SU-DHL-6 (cell line): Measurements from ENCODE around the gene ASTN1.

Source experiments
- H2AFZ ChIP-seq: fragments of 200-600 bp; sonication (generic); 2 replicates; pipeline ENCODE4 v1.6.1; 2014; ENCODE audit warnings: low read depth, mild to moderate bottlenecking, moderate library complexity, mixed read lengths, antibody characterized with exemption, low read length; ENCODE audit not compliant: severe bottlenecking
- H3F3A ChIP-seq: fragments of 200-600 bp; shearing (Covaris generic); 2 replicates; pipeline ENCODE4 v1.6.0; 2016; ENCODE audit warnings: antibody characterized with exemption, mild to moderate bottlenecking; ENCODE audit not compliant: insufficient read depth
- H3K27ac ChIP-seq: fragments of 200-600 bp; sonication (generic); 2 replicates; pipeline ENCODE4 v1.5.1; 2016; ENCODE audit warnings: low read depth, mild to moderate bottlenecking, low read length, moderate library complexity, mixed read lengths
- H3K27me3 ChIP-seq: fragments of 200-600 bp; sonication (generic), shearing (Covaris generic); 2 replicates; pipeline ENCODE4 v1.6.0; 2014; ENCODE audit warnings: mild to moderate bottlenecking, low read length
- H3K36me3 ChIP-seq: fragments of 200-600 bp; sonication (generic); 2 replicates; pipeline ENCODE4 v1.6.1; 2014; ENCODE audit warnings: mild to moderate bottlenecking, low read length, mixed read lengths
- H3K4me2 ChIP-seq: fragments of 300-600, 200-600 bp; shearing (Covaris generic), sonication (generic); 2 replicates; pipeline ENCODE4 v1.6.0; 2014; ENCODE audit warnings: low read length, low read depth, mild to moderate bottlenecking; ENCODE audit not compliant: poor library complexity, severe bottlenecking
- H3K4me3 ChIP-seq: fragments of 200-600 bp; sonication (generic); 2 replicates; pipeline ENCODE4 v1.5.1; 2014; ENCODE audit warnings: antibody characterized with exemption, low read length, mild to moderate bottlenecking, mixed read lengths; ENCODE audit not compliant: insufficient read depth, poor library complexity, severe bottlenecking
- H3K79me2 ChIP-seq: fragments of 200-600 bp; sonication (generic); 2 replicates; pipeline ENCODE4 v1.6.1; 2014; ENCODE audit warnings: mild to moderate bottlenecking, low read length, moderate library complexity; ENCODE audit not compliant: insufficient read depth
- H3K9ac ChIP-seq: fragments of 200-600 bp; sonication (generic); 2 replicates; pipeline ENCODE4 v1.7.0; 2014; ENCODE audit warnings: mild to moderate bottlenecking, low read length
- H3K9me2 ChIP-seq: fragments of 200-600 bp; sonication (generic); replicated peaks from 2 replicates; pipeline ENCODE4 v1.6.1; 2014; ENCODE audit warnings: low read length; ENCODE audit not compliant: insufficient read depth
- H3K9me3 ChIP-seq: fragments of 200-600 bp; sonication (generic); 2 replicates; pipeline ENCODE4 v1.6.1; 2014; ENCODE audit warnings: low read length, mixed read lengths; ENCODE audit not compliant: insufficient read depth
- H4K20me1 ChIP-seq: fragments of 200-600 bp; sonication (generic); 2 replicates; pipeline ENCODE4 v1.6.1; 2014; ENCODE audit warnings: low read depth, mild to moderate bottlenecking, antibody characterized with exemption, low read length, moderate library complexity, mixed read lengths
- EZH2phosphoT487 ChIP-seq: fragments of 200-600 bp; sonication (generic), shearing (Covaris generic); conservative IDR thresholded peaks from 2 replicates; pipeline ENCODE4 v1.6.1; 2018; ENCODE audit warnings: mild to moderate bottlenecking, antibody characterized with exemption, low read length, moderate library complexity, mixed read lengths
- TF ChIP-seq, protein P1 (sequence below): fragments of 200-600 bp; sonication (generic); IDR thresholded peaks from one replicate; pipeline ENCODE4 v1.5.1; 2017; ENCODE audit warnings: antibody characterized with exemption, mild to moderate bottlenecking, low read length, moderate library complexity; ENCODE audit not compliant: insufficient read depth, poor library complexity, severe bottlenecking

ASTN1 gene

DNA sequence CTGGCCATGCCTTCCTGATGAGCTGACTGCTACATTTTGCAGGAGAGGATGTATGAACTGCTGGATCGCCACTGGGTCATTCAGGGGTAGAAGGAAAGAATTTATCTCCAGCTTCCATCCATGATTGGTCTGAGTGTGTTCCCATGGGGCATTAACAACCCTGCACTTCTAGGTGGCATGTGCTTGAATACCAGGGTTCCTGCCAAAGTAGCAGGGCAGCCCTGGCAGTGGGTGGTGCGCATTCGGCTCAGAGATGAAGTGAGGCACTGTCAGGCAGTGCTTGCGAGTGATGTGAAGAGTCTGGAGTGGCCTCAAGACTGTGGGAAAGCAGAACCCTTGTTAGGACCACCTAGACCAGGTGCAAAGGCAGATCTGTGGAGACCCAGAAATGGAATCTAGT lies 294.9 kb downstream of the ASTN1 start:
- TF ChIP-seq EZH2phosphoT487: no peak
- TF ChIP-seq, protein P1, sequence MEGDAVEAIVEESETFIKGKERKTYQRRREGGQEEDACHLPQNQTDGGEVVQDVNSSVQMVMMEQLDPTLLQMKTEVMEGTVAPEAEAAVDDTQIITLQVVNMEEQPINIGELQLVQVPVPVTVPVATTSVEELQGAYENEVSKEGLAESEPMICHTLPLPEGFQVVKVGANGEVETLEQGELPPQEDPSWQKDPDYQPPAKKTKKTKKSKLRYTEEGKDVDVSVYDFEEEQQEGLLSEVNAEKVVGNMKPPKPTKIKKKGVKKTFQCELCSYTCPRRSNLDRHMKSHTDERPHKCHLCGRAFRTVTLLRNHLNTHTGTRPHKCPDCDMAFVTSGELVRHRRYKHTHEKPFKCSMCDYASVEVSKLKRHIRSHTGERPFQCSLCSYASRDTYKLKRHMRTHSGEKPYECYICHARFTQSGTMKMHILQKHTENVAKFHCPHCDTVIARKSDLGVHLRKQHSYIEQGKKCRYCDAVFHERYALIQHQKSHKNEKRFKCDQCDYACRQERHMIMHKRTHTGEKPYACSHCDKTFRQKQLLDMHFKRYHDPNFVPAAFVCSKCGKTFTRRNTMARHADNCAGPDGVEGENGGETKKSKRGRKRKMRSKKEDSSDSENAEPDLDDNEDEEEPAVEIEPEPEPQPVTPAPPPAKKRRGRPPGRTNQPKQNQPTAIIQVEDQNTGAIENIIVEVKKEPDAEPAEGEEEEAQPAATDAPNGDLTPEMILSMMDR: no peak
- no peak overlapping the region for H3K27ac ChIP-seq
- no peaks in the 10 kb centered on the region for H3K36me3 ChIP-seq
- H3K9ac ChIP-seq: no peak overlapping the region
- H3K9me2 ChIP-seq: no peaks in the 10 kb centered on the region
- H3K9me3 ChIP-seq: no peaks in the 10 kb centered on the region
- no peaks in the 10 kb centered on the region for H3K79me2 ChIP-seq
- H3K27me3 ChIP-seq: no peaks in the 10 kb centered on the region
- H4K20me1 ChIP-seq: no peaks in the 10 kb centered on the region
- no peaks in the 10 kb centered on the region for H3F3A ChIP-seq
- no peak overlapping the region for H2AFZ ChIP-seq
- no peak overlapping the region for H3K4me3 ChIP-seq
- no peak overlapping the region for H3K4me2 ChIP-seq

DNA sequence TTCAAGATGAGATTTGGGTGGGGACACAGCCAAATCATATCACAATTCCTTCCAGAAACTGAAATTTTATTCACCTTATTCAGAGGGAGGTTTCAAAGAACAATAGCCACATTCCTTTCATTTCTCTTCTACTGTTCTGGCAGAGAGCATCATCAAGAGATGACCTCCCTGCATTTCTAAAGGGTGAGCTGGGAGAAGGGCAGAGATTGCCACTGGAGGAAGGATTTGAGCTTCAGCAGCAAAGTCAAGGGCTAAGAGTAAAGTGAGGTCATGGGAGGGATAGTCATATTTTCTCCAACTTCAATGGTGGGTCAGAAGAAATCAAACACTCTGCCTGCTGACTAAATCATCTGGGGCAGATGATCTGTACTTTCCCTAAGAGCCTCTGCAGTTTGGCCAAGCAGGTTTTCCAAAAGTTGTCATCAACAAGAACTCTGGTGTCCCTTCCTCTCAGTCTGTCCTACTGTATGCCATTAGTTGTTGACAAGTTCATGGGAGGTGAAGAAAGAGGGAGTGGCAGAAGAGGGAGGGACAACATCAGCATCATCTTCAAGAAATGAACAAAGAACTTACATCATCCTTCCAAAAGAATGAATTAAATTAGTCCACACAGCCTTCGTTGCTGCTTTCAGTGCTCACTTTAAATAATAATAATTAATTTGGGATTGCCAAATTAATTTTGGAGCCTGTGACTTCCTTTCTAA lies 298.3 kb downstream of the ASTN1 start:
- no peak for TF ChIP-seq EZH2phosphoT487
- TF ChIP-seq, protein P1: no peak
- no peaks in the 10 kb centered on the region for H3F3A ChIP-seq
- no peaks in the 10 kb centered on the region for H3K79me2 ChIP-seq
- no peak overlapping the region for H3K4me2 ChIP-seq
- no peak overlapping the region for H3K9ac ChIP-seq
- no peaks in the 10 kb centered on the region for H4K20me1 ChIP-seq
- no peak overlapping the region for H3K4me3 ChIP-seq
- no peak overlapping the region for H3K27ac ChIP-seq
- H3K36me3 ChIP-seq: no peaks in the 10 kb centered on the region
- H3K9me2 ChIP-seq: no peaks in the 10 kb centered on the region
- no peaks in the 10 kb centered on the region for H3K27me3 ChIP-seq
- no peaks in the 10 kb centered on the region for H3K9me3 ChIP-seq
- H2AFZ ChIP-seq: no peak overlapping the region

DNA sequence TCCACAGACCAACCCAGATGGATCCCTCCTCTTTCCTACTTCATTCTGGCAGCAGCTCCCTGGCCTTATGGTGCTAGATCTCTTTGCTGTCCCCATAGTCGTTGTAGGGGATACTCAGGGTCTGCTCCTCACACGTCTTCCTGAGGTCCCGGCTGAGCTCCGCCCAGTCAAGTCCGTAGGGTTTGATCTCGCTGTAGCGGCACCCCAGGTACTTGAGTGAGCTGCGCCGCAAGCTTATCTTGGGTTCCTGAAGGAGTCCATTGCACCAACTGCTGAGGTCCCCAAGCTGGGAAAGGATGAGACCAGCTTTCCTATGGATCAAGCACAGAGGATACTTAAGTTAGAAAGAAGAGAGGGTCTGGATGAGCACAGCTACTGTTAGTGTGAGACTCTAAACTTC lies 300.3 kb downstream of the ASTN1 start:
- Histone ChIP-seq H3K36me3 (no peaks in the 10 kb centered on the region), H3K4me3 (no peak overlapping the region), H3F3A (no peaks in the 10 kb centered on the region), H2AFZ (no peak overlapping the region), H3K9ac (no peak overlapping the region), H3K9me3 (no peaks in the 10 kb centered on the region), H3K4me2 (no peak overlapping the region), H3K9me2 (no peaks in the 10 kb centered on the region), H3K79me2 (no peaks in the 10 kb centered on the region), H3K27me3 (no peaks in the 10 kb centered on the region), H3K27ac (no peak overlapping the region), H4K20me1 (no peaks in the 10 kb centered on the region)
- TF ChIP-seq, protein P1: no peak
- TF ChIP-seq EZH2phosphoT487: no peak
